NK-92 treated with Interleukin-12 subunit alpha and Interleukin-12 subunit beta, amount 100 ng/mL, for 24 hours (cell line): Measurements from ENCODE around the gene CGB1.
A peak's percentile ranks its signal among the peaks of the same experiment; 100 is the strongest.

Experiments
- DNase-seq: peaks from one replicate; lab custom pipeline; 2025; lab: John Stamatoyannopoulos, UW

Gene CGB1

GRCh38 chr19:48993175-48994034 is 43.3 kb downstream of the CGB1 start, which contains the start of the genes GYS1 and RUVBL2:
Gene GYS1, minus strand, starts transcription at chr19:48993309. Its CDS starts 197 bp downstream, at chr19:48993112.
Gene RUVBL2, plus strand, starts transcription at chr19:48993887. Its CDS starts 25 bp downstream, at chr19:48993912.
- peak; percentile 99 for DNase-seq

- DNase-seq, result no peak
Observed at GRCh38 chr19:48992581-48993174, 44.0 kb downstream of the CGB1 start.

DNA sequence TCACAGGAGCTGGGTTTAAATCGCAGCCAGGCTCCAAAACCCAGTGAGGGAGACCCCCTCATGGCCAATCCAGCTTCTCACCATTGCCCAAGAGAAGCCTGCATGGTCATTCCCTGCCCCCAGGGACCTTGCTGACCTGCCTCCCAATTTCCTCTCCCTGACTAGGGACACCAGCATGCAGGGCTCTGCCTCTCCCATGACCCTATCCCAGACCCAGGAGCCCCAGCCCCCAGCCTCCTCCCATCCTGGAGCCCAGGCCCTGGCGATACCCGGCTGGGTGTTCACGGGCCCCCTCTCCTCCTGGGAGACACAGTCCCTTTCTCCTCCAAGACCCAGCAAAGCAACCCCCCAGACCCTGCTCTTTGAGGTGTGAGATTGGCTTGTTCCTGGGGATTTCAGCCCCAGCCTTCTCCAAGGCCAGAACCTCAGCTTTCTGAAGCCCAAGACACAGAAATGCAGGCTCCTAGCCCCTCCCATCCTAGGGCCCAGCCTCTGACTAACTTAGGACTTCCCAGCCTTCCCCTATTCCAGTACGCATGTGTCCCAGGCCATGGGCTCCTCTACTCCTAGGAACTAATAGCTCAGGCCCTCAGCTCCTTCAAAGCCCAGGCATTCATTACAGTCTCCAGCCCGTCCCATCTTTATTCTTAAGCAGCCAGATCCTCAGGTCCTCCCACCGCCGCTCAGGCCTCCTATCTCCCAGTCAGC is 44.7 kb downstream of the CGB1 start:
- DNase-seq, result no peak

DNA sequence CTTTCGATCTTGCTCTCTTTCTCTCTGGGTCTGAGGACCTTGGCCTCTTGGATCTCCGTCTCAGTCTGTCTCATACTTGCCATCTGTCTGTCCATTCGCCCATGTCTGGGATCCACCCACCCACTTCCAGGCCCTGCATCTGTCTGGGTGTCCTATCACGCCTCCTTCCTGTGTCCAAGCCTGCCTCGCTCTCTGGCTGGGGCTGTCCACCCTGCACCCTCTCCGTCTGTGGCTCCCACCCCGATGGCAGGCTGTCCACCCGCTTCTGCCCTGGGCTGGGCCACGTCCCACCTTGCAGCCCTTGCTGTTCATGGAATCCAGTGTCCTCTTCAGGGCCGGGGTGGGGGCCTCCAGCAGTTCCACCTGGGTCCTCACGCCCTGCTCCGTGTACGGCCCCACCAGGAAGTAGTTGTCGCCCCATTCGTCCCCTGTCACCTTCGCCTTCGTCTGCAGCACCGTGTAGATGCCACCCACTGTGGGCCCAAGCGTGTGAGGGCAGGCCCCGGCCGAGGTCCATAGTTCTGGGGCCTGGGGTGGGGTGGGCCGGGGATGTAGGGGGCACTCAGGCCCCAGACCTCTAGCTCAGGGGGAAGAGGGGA is 45.6 kb downstream of the CGB1 start:
- no peak for DNase-seq

GRCh38 chr19:48990400-48990799 is 46.3 kb downstream of the CGB1 start:
- DNase-seq, result no peak

DNA sequence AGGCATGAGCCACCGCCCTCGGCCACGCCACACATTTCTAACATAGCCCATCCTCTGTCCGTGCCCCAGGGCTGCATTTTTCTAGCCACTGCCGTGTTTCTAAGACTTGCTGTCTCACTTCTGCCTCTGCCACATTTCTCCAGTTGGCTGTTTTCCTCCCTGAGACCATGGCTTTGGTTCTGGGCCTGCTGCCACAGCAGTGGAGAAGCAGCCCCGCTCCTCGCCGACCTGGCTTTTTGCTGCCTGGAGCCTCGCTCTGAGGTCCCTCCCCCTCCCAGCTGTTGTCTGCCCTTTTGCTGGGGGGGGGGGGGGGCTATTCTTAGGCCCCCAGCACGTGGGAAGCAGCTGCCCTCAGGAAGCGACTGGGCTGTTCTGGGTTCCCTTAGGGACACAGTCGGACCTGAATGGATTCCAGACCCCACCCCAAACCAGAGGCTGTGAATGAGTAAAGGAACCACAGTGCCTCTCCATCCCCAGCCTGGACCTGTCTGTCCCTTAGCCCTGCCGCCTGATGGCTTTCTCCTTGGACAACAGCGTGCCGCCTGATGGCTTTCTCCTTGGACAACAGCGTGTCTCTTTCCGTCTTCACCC is 46.9 kb downstream of the CGB1 start:
- DNase-seq, result no peak

GRCh38 chr19:48988860-48989259 is 47.8 kb downstream of the CGB1 start:
- DNase-seq, result no peak

DNA sequence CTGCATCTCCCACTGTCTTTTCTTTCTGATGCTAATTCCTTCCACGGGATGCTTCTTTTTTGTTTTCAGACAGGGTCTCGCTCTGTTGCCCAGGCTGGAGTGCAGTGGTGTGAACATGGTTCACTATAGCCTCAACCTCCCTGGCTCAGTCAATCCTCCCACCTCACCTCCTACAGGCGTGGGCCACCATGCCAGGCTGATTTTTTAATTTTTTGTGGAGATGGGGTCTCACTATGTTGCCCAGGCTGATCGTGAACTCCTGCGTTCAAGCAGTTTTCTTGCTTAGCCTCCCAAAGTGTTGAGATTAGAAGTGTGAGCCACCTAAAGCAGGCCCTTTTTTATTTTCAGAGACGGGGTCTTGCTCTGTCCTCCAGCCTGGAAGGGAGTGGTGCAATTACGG is 48.4 kb downstream of the CGB1 start:
- no peak for DNase-seq

- no peak for DNase-seq
Observed at GRCh38 chr19:48987323-48987722, 49.4 kb downstream of the CGB1 start.

DNA sequence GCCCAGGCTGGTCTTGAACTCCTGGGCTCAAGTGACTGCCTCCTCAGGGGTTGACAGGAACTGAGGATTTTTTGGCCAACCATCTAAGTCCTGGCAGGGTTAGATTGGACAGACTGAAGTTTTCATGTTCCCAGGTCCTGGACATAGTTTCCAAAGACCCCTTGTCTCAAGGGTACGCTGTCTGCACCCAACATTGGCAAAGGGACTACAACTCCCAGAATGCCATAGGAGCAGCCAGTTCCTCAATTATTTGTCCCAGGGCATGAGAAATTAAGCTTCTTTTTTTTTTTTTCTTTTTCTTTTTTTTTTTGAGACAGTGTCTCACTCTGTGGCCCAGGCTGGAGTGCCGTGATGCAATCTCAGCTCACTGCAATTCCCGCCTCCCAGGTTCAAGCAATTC is 50.5 kb downstream of the CGB1 start:
- no peak for DNase-seq

DNA sequence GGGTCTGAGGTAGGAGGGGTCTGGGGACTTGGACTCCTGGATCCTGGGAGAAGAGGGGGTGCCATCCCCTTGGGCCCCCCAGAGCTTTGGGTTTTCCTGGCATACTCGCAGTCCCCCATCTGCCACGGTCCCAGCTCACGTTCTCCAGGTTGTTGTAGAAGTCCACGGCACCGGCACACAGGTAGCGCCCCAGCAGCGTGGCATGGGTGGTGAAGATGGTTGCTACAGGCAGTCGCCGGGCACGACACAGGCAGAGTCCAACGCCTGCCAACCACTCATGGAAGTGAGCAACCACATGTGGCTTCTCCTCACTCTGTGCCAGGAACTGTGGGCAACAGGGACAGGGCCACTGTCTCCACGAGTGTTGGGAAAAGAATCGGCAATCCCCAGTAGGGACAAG is 51.0 kb downstream of the CGB1 start:
- DNase-seq, result no peak
